PFSK-1 (cell line): ENCODE measurements around the gene GNAT3.

ENCODE experiments used
- FOXP2 ChIP-seq: optimal IDR thresholded peaks from 2 replicates; pipeline ENCODE3; 2011; ENCODE audit warnings: borderline replicate concordance, control low read depth, inconsistent platforms; ENCODE audit not compliant: insufficient read depth; ENCODE audit errors: extremely low read length, extremely low read depth
- POLR2AphosphoS5 ChIP-seq: IDR thresholded peaks from 2 replicates; pipeline ENCODE4 v1.6.1; 2012; ENCODE audit warnings: low read depth, mild to moderate bottlenecking, control low read depth, low read length, moderate library complexity
- REST ChIP-seq, 2 experiments: IDR thresholded peaks; 2 replicates each; pipeline versions ENCODE4 v1.6.1 to v1.8.0; 2011 to 2012; ENCODE audit warnings: low read depth in 2 of 2, low read length in 2 of 2, control low read depth in 1 of 2, inconsistent platforms in 1 of 2, mild to moderate bottlenecking in 1 of 2, moderate library complexity in 1 of 2; ENCODE audit not compliant: insufficient read depth in 1 of 2
- SIN3A ChIP-seq: IDR thresholded peaks from 2 replicates; pipeline ENCODE4 v1.6.1; 2012; ENCODE audit warnings: mild to moderate bottlenecking, low read length, moderate library complexity, borderline replicate concordance; ENCODE audit not compliant: insufficient read depth
- TAF1 ChIP-seq: IDR thresholded peaks from 2 replicates; pipeline ENCODE4 v1.6.1; 2012; ENCODE audit warnings: low read length, control low read depth, borderline replicate concordance; ENCODE audit not compliant: insufficient read depth

Gene GNAT3

GRCh38 chr7:80473751-80474150 is 38.1 kb downstream of the GNAT3 start:
- TF ChIP-seq REST (IDR thresholded peaks at IDR 0.05; ENCODE audit: insufficient read depth in 1 of 2, low read depth in 2 of 2, low read length in 2 of 2) (no peak), FOXP2 (no peak), POLR2AphosphoS5 (no peak), TAF1 (no peak), SIN3A (no peak)

GRCh38 chr7:80472491-80473200 is 39.2 kb downstream of the GNAT3 start:
- TF ChIP-seq POLR2AphosphoS5 (no peak), FOXP2 (no peak), TAF1 (no peak), SIN3A (no peak), REST (IDR thresholded peaks at IDR 0.05; ENCODE audit: insufficient read depth in 1 of 2, low read depth in 2 of 2, low read length in 2 of 2) (no peak)

GRCh38 chr7:80468931-80469714 is 42.7 kb downstream of the GNAT3 start:
- TF ChIP-seq POLR2AphosphoS5 (no peak), FOXP2 (no peak), SIN3A (no peak), REST (IDR thresholded peaks at IDR 0.05; ENCODE audit: insufficient read depth in 1 of 2, low read depth in 2 of 2, low read length in 2 of 2) (no peak), TAF1 (no peak)

GRCh38 chr7:80467069-80467468 is 44.8 kb downstream of the GNAT3 start:
- TF ChIP-seq REST (IDR thresholded peaks at IDR 0.05; ENCODE audit: insufficient read depth in 1 of 2, low read depth in 2 of 2, low read length in 2 of 2) (no peak), POLR2AphosphoS5 (no peak), FOXP2 (no peak), SIN3A (no peak), TAF1 (no peak)
